ENCODE measurements around the gene TNKS2.

The TNKS2 gene

DNA sequence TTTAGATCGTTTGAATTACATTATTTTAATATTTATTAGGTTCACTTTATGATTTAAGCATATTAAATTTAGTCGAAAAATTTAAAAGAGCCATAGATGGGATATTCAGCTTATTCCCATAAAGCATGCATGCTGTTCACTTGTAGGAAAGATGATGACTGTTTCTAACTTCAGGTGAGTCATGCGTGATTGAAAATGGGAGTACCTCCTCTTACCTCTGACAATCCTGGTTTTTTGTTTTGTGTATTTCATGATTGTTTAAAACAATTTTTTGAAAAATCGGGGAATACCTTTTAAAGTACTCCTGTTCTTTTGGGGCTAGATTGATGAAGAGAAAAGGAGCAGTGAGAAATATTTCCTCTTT, 1.4 kb downstream of the TNKS2 start:
- Histone ChIP-seq H3K27me3 (ENCODE audit: low read length) (no peaks in the 10 kb centered on the region), H3K36me3 (ENCODE audit: low read length) (no peaks in the 10 kb centered on the region; the same call in 1 of the 2 replicates), H3K9ac (ENCODE audit: low read length) (peak overlapping the region; percentile 84), H2AFZ (ENCODE audit: low read depth, low read length, severe bottlenecking) (no peak overlapping the region), H4K20me1 (ENCODE audit: low read depth, low read length) (peaks cover 27% of the 10 kb centered on the region), H3K4me3 (ENCODE audit: insufficient read depth, low read length, poor library complexity, severe bottlenecking) (peak overlapping the region; percentile 77), H3K4me2 (ENCODE audit: low read depth, low read length, poor library complexity, severe bottlenecking) (peak overlapping the region; percentile 99), H3K79me2 (ENCODE audit: insufficient read depth, low read length) (peaks cover 68% of the 10 kb centered on the region), H3K27ac (ENCODE audit: low read depth, low read length) (peak overlapping the region; percentile 84; the same call in 1 of the 2 replicates), H3K9me2 (replicated peaks; ENCODE audit: insufficient read depth, low read length) (no peaks in the 10 kb centered on the region), H3K9me3 (ENCODE audit: insufficient read depth, low read length) (no peaks in the 10 kb centered on the region), H3F3A (ENCODE audit: insufficient read depth) (peaks cover 23% of the 10 kb centered on the region)
- no peak for TF ChIP-seq EZH2phosphoT487 (conservative IDR thresholded peaks at IDR 0.05; ENCODE audit: low read length)
- TF ChIP-seq, protein P1, sequence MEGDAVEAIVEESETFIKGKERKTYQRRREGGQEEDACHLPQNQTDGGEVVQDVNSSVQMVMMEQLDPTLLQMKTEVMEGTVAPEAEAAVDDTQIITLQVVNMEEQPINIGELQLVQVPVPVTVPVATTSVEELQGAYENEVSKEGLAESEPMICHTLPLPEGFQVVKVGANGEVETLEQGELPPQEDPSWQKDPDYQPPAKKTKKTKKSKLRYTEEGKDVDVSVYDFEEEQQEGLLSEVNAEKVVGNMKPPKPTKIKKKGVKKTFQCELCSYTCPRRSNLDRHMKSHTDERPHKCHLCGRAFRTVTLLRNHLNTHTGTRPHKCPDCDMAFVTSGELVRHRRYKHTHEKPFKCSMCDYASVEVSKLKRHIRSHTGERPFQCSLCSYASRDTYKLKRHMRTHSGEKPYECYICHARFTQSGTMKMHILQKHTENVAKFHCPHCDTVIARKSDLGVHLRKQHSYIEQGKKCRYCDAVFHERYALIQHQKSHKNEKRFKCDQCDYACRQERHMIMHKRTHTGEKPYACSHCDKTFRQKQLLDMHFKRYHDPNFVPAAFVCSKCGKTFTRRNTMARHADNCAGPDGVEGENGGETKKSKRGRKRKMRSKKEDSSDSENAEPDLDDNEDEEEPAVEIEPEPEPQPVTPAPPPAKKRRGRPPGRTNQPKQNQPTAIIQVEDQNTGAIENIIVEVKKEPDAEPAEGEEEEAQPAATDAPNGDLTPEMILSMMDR (IDR thresholded peaks at IDR 0.05; ENCODE audit: insufficient read depth, low read length, poor library complexity, severe bottlenecking) = no peak

DNA sequence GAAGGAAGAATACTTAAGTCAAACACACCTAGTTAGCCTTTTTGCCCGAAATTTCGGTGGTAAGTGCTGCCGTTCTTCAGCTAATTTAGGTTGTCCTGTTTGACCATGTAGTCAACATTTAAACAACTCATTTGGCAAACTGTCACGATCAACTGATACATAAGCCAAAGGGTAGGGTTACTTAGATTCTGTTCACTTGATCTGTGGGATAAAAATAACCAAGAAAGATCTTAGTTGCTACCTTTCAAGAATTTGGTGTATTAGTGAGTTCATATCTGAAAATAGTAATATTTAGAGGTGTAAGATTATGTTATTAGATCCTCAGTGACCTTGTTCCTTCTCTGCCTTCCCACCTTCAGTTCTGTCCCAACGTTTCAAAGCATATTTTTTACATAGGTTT, 2.0 kb downstream of the TNKS2 start:
- no peaks in the 10 kb centered on the region for H3K9me3 ChIP-seq (ENCODE audit: insufficient read depth, low read length)
- H3K4me3 ChIP-seq (ENCODE audit: insufficient read depth, low read length, poor library complexity, severe bottlenecking) = peak overlapping the region; percentile 77
- H3K36me3 ChIP-seq (ENCODE audit: low read length) = no peaks in the 10 kb centered on the region; the same call in 1 of the 2 replicates
- H3K9me2 ChIP-seq (replicated peaks; ENCODE audit: insufficient read depth, low read length) = no peaks in the 10 kb centered on the region
- peak overlapping the region; percentile 84 for H3K9ac ChIP-seq (ENCODE audit: low read length)
- H3K4me2 ChIP-seq (ENCODE audit: low read depth, low read length, poor library complexity, severe bottlenecking) = peak overlapping the region; percentile 99
- peaks cover 27% of the 10 kb centered on the region for H4K20me1 ChIP-seq (ENCODE audit: low read depth, low read length)
- no peak overlapping the region for H3K27ac ChIP-seq (ENCODE audit: low read depth, low read length)
- H2AFZ ChIP-seq (ENCODE audit: low read depth, low read length, severe bottlenecking) = no peak overlapping the region
- no peaks in the 10 kb centered on the region for H3K27me3 ChIP-seq (ENCODE audit: low read length)
- TF ChIP-seq, protein P1 (IDR thresholded peaks at IDR 0.05; ENCODE audit: insufficient read depth, low read length, poor library complexity, severe bottlenecking) = no peak
- no peak for TF ChIP-seq EZH2phosphoT487 (conservative IDR thresholded peaks at IDR 0.05; ENCODE audit: low read length)
- peaks cover 73% of the 10 kb centered on the region for H3K79me2 ChIP-seq (ENCODE audit: insufficient read depth, low read length)
- peaks cover 23% of the 10 kb centered on the region for H3F3A ChIP-seq (ENCODE audit: insufficient read depth)

DNA sequence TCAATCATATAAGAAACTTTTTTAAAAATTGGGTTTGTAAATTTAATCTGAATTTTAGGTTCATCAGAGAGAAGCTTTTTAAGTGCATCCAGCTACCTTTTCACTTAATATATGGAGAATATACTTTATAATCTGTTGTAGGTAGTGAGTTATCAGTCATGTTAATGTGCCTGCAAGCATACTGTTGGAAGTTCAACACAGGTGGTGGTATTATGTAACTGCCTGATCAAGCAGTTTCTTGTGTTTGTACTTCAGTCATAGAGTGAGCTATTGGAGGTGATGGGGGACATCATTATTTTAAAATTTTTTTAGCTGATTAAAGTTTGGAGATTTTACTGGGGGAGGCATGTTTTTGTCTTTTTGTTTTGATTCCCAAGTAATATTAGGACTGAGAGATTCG, 2.5 kb downstream of the TNKS2 start:
- H3K9me3 ChIP-seq (ENCODE audit: insufficient read depth, low read length) = no peaks in the 10 kb centered on the region
- H3K27me3 ChIP-seq (ENCODE audit: low read length) = no peaks in the 10 kb centered on the region
- H2AFZ ChIP-seq (ENCODE audit: low read depth, low read length, severe bottlenecking) = no peak overlapping the region
- peak overlapping the region; percentile 99 for H3K4me2 ChIP-seq (ENCODE audit: low read depth, low read length, poor library complexity, severe bottlenecking)
- H4K20me1 ChIP-seq (ENCODE audit: low read depth, low read length) = peaks cover 27% of the 10 kb centered on the region
- peaks cover 4% of the 10 kb centered on the region; the same call in 1 of the 2 replicates for H3K36me3 ChIP-seq (ENCODE audit: low read length)
- TF ChIP-seq, protein P1 (IDR thresholded peaks at IDR 0.05; ENCODE audit: insufficient read depth, low read length, poor library complexity, severe bottlenecking) = no peak
- no peak for TF ChIP-seq EZH2phosphoT487 (conservative IDR thresholded peaks at IDR 0.05; ENCODE audit: low read length)
- peak overlapping the region; percentile 84; the same call in 1 of the 2 replicates for H3K9ac ChIP-seq (ENCODE audit: low read length)
- no peaks in the 10 kb centered on the region for H3K9me2 ChIP-seq (replicated peaks; ENCODE audit: insufficient read depth, low read length)
- peaks cover 20% of the 10 kb centered on the region for H3F3A ChIP-seq (ENCODE audit: insufficient read depth)
- no peak overlapping the region for H3K27ac ChIP-seq (ENCODE audit: low read depth, low read length)
- peaks cover 79% of the 10 kb centered on the region for H3K79me2 ChIP-seq (ENCODE audit: insufficient read depth, low read length)
- no peak overlapping the region for H3K4me3 ChIP-seq (ENCODE audit: insufficient read depth, low read length, poor library complexity, severe bottlenecking)

All from SU-DHL-6 (cell line).